Central memory CD8-positive, alpha-beta T cell (primary cell): ENCODE measurements around the gene PROS1.
"Not testable (repeated sequence)": the region's sequence is repeated elsewhere in the genome, so short reads cannot be mapped to it uniquely, and the experiment has no call there.

Source experiments
- ATAC-seq: fragments of 150-1000 bp; cut with Tn5 transposase; replicated peaks from 2 replicates; pipeline ENCODE4 v1.10.0; 2022; ENCODE audit warnings: mild to moderate bottlenecking, moderate FRiP score, moderate number of reproducible peaks; ENCODE audit not compliant: poor library complexity, severe bottlenecking; ENCODE audit errors: extremely low read depth
- DNase-seq, 2 donors: peaks; one replicate each; pipeline ENCODE4 v3.0.0; 2021; ENCODE audit warnings: low spot score in 2 of 2
- H3K27ac Mint-ChIP-seq: one replicate; pipeline ENCODE4 v1.8.0; 2022; ENCODE audit warnings: low read depth, mild to moderate bottlenecking, moderate library complexity, mixed read lengths
- H3K27me3 Mint-ChIP-seq: one replicate; pipeline ENCODE4 v1.8.0; 2022; ENCODE audit warnings: mixed read lengths
- H3K36me3 Mint-ChIP-seq: one replicate; pipeline ENCODE4 v1.8.0; 2022; ENCODE audit warnings: mild to moderate bottlenecking, moderate library complexity, mixed read lengths; ENCODE audit not compliant: insufficient read depth
- H3K4me1 Mint-ChIP-seq: one replicate; pipeline ENCODE4 v1.8.0; 2022; ENCODE audit warnings: mixed read lengths
- H3K4me3 Mint-ChIP-seq: one replicate; pipeline ENCODE4 v1.8.0; 2022; ENCODE audit warnings: mild to moderate bottlenecking, moderate library complexity, mixed read lengths
- H3K9me3 Mint-ChIP-seq: one replicate; pipeline ENCODE4 v1.8.0; 2022; ENCODE audit warnings: mixed read lengths

The PROS1 gene

DNA sequence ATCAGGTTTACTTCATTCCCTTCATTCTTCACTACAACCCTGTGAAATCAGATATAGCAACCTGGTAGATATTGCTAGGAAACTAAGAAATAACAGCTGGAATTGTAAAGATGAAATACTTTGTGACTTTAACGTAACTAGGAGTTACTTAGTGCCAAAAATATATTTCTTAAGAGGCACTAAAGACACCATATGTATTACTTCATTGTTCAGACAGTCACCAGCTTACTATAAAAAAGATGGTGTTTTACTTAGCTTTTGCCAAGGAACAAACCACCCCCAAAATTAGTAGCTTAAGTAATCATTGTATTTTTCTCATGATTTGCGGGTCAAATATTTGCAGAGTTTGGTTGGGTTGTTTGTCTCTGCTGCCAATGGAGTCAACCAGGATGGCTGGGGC, 62.5 kb downstream of the PROS1 start:
- Mint-ChIP-seq H3K4me1 (no peaks in the 10 kb centered on the region), H3K27ac (no peak overlapping the region), H3K9me3 (peaks cover 5% of the 10 kb centered on the region), H3K27me3 (no peaks in the 10 kb centered on the region), H3K4me3 (no peak overlapping the region), H3K36me3 (no peaks in the 10 kb centered on the region)
- DNase-seq (no peak), ATAC-seq (no peak)

DNA sequence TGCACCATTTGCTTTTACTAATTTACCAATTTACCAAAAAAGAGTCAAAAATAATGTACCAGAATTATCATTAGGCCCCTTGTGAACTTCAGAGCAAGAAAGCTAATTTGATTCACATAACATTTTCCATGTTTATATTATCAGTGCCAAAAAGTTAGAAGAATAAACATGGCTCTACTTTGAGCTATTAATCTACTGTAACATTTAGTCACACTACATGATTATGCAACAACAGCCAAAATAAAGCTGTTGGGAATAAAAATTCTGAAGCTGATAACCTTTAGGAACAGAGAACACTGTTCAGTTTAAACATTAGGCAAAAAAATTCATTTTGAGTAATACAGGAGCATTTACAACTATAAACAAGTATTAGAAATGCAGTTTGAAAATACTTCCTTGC, 63.6 kb downstream of the PROS1 start:
- Mint-ChIP-seq H3K4me1 (no peaks in the 10 kb centered on the region), H3K9me3 (peaks cover 5% of the 10 kb centered on the region), H3K36me3 (no peaks in the 10 kb centered on the region), H3K4me3 (no peak overlapping the region), H3K27me3 (no peaks in the 10 kb centered on the region), H3K27ac (no peak overlapping the region)
- no peak for ATAC-seq
- DNase-seq: no peak

DNA sequence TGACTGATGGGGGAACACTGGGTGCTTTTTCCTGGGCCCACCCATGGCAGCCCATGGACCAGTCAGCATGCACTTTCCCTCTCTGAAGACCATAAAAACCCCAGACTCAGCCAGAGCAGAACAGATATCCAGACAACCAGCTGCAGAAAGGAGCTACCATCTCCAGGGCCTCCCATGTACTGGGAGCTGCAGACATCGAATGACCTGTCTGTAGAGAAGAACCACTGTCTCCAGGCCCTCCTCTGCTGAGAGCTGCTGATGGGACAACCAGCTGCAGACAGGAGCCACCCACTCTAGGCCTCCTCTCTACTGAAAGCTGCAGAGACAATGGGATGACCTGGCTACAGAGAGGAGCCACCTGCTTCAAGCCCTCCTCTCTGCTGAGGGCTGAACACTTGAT, 66.6 kb downstream of the PROS1 start:
- ATAC-seq: no peak
- H3K4me1 Mint-ChIP-seq: no peaks in the 10 kb centered on the region
- peaks cover 3% of the 10 kb centered on the region for H3K9me3 Mint-ChIP-seq
- no peaks in the 10 kb centered on the region for H3K36me3 Mint-ChIP-seq
- H3K27me3 Mint-ChIP-seq: no peaks in the 10 kb centered on the region
- no peak overlapping the region for H3K4me3 Mint-ChIP-seq
- DNase-seq: no peak
- no peak overlapping the region for H3K27ac Mint-ChIP-seq

DNA sequence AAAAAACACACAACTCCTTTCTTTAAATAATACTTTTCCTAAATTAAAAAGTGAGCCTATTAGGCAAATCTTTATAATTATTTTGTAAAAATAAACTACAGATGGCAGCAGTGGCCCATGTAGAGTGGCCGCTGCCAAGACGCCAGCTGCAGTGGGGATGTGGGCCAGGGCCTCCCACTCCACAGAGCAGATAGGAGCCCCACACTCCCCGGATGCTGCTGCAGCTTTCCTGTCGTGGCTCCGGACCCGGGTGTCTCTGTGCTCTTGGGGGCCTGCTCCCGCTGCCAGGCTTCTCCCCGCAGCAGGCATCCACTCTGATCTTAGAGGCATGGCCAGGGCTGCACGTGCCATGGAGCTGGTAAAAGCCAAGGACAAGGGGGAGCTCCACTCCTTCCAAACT, 67.5 kb downstream of the PROS1 start:
- Mint-ChIP-seq H3K4me3 (no peak overlapping the region), H3K27me3 (no peaks in the 10 kb centered on the region), H3K4me1 (no peaks in the 10 kb centered on the region), H3K36me3 (no peaks in the 10 kb centered on the region), H3K27ac (no peak overlapping the region), H3K9me3 (no peaks in the 10 kb centered on the region)
- no peak for ATAC-seq
- DNase-seq: no peak

DNA sequence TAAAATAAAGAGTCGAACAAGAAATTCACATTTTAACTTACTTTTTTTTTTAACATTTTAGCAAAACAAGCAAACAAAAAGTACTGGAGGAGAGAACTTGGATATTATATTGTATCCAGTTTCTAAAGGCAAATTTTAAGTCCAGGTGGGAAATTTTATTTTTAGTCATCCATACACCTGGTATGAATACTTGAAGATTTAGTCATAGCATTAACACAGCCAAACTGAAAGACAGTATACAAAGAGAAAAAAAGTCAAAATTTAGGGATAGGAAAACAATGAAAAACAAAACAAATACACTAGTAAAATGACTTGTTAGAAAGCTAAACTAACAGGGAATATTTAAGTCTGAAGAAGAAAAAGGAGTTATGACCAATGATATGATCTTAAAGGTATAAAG, 69.1 kb downstream of the PROS1 start:
- Mint-ChIP-seq H3K9me3 (no peaks in the 10 kb centered on the region), H3K27ac (no peak overlapping the region), H3K4me1 (no peaks in the 10 kb centered on the region), H3K4me3 (no peak overlapping the region), H3K27me3 (no peaks in the 10 kb centered on the region), H3K36me3 (no peaks in the 10 kb centered on the region)
- DNase-seq (no peak), ATAC-seq (no peak)

DNA sequence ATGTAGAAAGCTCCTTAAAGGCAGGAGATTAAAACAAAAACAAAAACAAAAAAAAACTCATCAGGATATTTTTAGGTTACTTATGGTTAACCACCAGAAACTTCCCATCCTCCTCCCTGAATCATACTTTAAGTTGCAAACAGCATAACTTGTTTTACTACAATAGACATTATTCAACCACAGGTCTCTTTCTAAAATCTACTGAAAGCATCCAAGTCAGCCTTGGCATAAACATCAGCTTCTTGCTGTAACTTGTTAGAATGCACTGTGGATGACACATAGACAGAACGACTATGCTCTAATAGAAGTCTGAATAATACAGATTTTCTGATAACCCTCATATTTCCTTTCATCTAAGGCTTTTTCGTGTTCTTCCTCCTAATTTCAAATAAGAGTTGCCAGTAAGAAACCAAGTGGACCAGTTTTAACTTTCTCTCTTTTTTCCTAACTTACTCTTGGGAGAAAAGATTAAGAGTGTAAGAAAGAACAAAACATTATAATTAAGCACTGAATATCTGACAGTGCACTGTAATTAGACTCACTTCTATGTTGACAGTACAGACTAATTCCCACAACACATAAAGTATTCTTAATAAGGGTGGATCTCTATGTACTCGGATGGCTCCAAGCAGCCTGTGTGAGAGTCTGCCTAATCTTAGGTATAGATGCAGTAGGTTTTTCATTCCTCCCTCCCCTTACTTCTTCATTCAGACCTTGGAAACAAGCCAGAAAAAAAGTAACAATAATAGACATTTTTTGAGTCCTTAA, 95.3 kb downstream of the PROS1 start:
- not testable (repeated sequence) for H3K4me1 Mint-ChIP-seq, H3K9me3 Mint-ChIP-seq, DNase-seq, H3K36me3 Mint-ChIP-seq, H3K4me3 Mint-ChIP-seq, ATAC-seq, H3K27ac Mint-ChIP-seq, H3K27me3 Mint-ChIP-seq

DNA sequence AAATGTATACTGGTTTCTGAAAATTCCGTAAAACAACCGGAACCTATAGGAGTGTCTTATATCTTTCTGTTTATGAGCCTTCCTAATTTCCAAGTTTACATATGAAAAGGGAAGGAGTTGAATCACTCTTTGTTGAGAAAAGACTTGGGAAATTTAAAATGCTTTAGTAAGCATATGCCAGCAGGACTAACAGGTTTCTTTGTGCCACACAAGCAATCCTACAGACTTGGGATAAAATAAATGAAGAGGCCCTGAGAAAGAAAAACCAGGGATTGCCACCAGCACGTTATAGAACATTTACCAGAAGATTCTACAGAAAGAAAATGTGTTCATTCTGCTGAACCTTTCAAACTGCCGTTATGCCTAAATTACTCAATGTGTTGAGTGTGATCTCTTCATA, 96.3 kb downstream of the PROS1 start:
- H3K4me1 Mint-ChIP-seq, H3K4me3 Mint-ChIP-seq, DNase-seq, H3K9me3 Mint-ChIP-seq, H3K27ac Mint-ChIP-seq, H3K36me3 Mint-ChIP-seq, H3K27me3 Mint-ChIP-seq, ATAC-seq: not testable (repeated sequence)

DNA sequence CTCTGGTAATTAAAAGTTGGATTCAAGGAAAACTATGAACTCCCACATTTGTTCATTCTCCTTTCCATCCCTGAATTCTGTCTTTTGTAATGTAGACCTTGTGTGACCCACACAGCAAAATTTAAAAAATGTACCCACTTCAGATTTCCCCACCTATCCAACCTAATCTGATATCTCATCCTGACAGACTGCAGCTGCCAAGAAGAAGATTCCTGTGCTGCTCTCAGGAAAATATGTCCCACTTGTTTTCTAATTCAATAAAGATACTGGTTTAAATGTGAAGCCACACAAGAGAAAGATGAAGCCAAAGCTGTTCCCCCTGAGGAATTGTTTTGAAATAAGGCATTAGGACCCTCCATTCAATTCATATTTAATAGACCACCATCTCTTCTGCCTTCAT, 100.3 kb downstream of the PROS1 start:
- not testable (repeated sequence) for H3K4me3 Mint-ChIP-seq, ATAC-seq, H3K4me1 Mint-ChIP-seq, H3K36me3 Mint-ChIP-seq, H3K9me3 Mint-ChIP-seq, H3K27ac Mint-ChIP-seq, H3K27me3 Mint-ChIP-seq, DNase-seq

DNA sequence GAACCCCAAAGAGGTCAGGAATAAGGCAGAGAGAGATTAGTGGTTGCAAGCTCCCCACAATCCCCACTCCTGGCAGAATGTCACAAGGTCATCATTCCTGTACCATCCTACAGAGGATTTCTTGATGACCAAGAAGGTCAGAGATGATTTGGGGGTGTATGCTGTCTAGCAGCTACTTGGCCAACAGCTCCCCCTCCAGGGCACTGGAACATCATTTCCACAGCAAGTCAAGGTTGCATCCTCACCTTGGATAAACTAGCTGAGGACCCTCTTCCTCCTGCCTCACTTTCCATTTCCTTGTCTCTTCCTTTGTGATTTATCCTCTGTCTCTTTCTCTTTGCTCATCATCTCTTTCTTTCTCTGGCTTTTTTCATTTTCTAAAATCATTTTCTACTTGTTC, 106.3 kb downstream of the PROS1 start:
- Mint-ChIP-seq H3K9me3 (peaks cover 21% of the 10 kb centered on the region), H3K4me1 (no peaks in the 10 kb centered on the region), H3K36me3 (no peaks in the 10 kb centered on the region), H3K27me3 (no peaks in the 10 kb centered on the region), H3K27ac (no peak overlapping the region), H3K4me3 (no peak overlapping the region)
- DNase-seq (no peak), ATAC-seq (no peak)

DNA sequence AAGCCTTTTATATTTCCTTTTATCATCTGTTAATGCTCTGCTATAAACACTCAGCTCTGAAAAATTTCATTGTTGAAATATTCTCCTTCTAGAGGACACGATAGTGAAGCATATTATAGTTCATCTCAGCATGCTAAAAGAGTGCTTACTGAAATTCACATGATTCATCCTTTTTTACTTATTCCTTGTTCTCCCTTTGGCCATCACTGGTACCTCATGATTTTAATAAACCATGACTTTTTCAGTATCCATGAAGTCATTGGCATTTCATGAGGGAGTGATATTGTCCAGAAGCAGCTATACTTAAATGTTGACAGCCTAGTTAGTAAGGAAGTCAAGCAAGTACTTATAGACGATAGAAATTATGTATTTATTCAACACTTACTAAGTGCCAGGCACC, 112.7 kb downstream of the PROS1 start:
- DNase-seq: no peak
- ATAC-seq: no peak
- Mint-ChIP-seq H3K9me3 (peaks cover 7% of the 10 kb centered on the region), H3K4me1 (no peaks in the 10 kb centered on the region), H3K27me3 (no peaks in the 10 kb centered on the region), H3K27ac (no peak overlapping the region), H3K4me3 (no peak overlapping the region), H3K36me3 (no peaks in the 10 kb centered on the region)

DNA sequence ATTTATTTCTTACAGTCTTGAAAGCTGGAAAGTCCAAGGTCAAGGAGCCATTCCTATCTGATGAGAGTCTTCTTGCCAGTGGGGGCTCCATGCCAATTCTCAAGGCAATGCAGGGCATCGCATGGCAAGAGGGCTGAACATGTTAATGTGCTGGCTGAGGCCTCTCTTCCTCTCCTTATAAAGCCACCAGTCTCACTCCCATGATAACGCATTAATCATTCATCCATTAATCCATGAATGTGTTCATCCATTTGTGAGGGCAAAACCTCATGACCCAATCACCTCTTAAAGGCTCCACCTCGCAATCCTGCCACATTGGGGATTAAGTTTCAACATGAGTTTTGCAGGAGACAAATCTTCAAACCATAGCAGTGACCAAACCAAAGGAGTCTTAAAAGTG, 118.3 kb downstream of the PROS1 start:
- no peak for DNase-seq
- H3K27me3 Mint-ChIP-seq: no peaks in the 10 kb centered on the region
- ATAC-seq: no peak
- H3K4me3 Mint-ChIP-seq: no peak overlapping the region
- no peak overlapping the region for H3K27ac Mint-ChIP-seq
- no peaks in the 10 kb centered on the region for H3K4me1 Mint-ChIP-seq
- H3K9me3 Mint-ChIP-seq: no peaks in the 10 kb centered on the region
- no peaks in the 10 kb centered on the region for H3K36me3 Mint-ChIP-seq

DNA sequence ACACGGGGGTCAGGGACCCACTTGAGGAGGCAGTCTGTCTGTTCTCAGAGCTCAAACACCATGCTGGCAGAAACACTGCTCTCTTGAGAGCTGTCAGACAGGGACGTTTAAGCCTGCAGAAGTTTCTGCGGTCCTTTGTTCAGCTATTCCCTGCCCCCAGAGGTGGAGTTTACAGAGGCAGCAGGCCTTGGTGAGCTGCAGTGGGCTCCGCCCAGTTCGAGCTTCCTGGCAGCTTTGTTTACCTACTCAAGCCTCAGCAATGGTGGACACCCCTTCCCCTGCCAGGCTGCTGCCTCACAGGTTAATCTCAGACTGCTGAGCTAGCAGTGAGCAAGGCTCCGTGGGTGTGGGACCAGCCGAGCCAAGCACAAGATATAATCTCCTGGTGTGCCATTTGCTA, 121.5 kb downstream of the PROS1 start:
- not testable (repeated sequence) for H3K4me1 Mint-ChIP-seq, H3K27ac Mint-ChIP-seq, H3K4me3 Mint-ChIP-seq, DNase-seq, H3K27me3 Mint-ChIP-seq, H3K36me3 Mint-ChIP-seq, ATAC-seq, H3K9me3 Mint-ChIP-seq

DNA sequence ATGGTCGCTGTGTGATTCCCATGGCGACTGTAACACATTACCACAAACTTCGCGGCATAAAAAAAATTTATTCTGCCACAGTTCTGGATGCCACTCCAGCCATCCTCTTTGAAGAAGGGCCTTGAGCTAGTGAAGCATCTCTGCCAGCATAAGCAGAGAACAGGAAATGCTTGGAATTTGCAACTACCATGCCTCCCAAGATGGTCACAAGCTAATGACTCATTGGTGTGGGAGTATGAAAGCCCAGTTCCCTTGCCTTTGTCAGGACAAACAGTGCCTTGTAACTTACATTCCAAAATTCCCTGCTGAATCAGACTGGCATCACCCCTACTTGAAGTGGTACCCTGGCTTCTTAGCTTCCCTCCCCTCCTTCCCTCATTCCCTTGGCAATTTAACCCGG, 129.7 kb downstream of the PROS1 start:
- DNase-seq (no peak), ATAC-seq (no peak)
- no peaks in the 10 kb centered on the region for H3K36me3 Mint-ChIP-seq
- H3K9me3 Mint-ChIP-seq: no peaks in the 10 kb centered on the region
- H3K27ac Mint-ChIP-seq: no peak overlapping the region
- H3K4me3 Mint-ChIP-seq: no peak overlapping the region
- H3K27me3 Mint-ChIP-seq: no peaks in the 10 kb centered on the region
- no peaks in the 10 kb centered on the region for H3K4me1 Mint-ChIP-seq

DNA sequence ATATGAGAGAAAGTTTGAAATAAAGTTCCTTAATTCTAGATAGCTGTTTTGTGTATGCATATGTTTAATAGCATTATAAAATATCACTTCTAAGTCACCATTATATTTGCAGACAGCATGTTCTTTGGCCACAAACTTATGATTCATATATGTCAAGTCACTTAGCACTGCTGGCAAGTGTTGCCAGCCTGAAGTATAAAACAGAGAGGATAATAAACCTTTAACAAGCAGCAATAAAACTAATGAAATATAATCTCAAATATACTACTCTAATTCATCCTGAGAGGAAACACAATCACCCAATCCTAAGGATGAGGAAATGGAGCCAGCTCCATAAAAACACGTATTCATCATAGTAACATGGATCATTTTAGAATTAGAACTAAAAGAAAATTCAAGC, 134.5 kb downstream of the PROS1 start:
- H3K4me3 Mint-ChIP-seq, H3K36me3 Mint-ChIP-seq, ATAC-seq, H3K9me3 Mint-ChIP-seq, DNase-seq, H3K27me3 Mint-ChIP-seq, H3K27ac Mint-ChIP-seq, H3K4me1 Mint-ChIP-seq: not testable (repeated sequence)
